Measurements from ENCODE around the gene BABAM2. TPM values are rescaled to one million over a fixed set of nuclear protein-coding genes. Genes with fewer than 3 reads are reported as not detected.

BABAM2 gene
- total and polyA plus RNA-seq, 10 of the 15 experiments (the other 5 are each of a cell fraction or from before 2014, with no cell fraction given), result 30.7 to 59.9 (median 44.5) TPM

DNA sequence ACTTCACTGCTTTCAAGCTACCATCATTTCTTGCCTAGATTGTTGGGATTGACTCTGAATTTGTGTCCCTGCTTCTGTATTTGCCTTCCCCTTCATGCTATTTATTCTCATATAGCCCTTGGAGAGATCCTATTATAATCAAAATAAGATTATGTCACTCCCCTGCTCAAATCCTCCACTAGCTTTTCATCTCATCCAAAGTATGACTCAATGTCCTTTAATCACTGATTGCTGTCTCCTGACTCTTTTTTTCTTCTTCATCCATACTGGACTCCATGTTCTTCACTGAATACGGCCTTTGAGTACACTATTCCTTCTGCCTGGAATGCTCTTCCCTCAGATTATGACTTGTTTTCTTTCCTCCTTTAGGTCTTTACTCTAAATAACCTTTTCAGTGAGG lies 5.3 kb upstream of the BABAM2 start (continued):
- TF ChIP-seq, protein P1, sequence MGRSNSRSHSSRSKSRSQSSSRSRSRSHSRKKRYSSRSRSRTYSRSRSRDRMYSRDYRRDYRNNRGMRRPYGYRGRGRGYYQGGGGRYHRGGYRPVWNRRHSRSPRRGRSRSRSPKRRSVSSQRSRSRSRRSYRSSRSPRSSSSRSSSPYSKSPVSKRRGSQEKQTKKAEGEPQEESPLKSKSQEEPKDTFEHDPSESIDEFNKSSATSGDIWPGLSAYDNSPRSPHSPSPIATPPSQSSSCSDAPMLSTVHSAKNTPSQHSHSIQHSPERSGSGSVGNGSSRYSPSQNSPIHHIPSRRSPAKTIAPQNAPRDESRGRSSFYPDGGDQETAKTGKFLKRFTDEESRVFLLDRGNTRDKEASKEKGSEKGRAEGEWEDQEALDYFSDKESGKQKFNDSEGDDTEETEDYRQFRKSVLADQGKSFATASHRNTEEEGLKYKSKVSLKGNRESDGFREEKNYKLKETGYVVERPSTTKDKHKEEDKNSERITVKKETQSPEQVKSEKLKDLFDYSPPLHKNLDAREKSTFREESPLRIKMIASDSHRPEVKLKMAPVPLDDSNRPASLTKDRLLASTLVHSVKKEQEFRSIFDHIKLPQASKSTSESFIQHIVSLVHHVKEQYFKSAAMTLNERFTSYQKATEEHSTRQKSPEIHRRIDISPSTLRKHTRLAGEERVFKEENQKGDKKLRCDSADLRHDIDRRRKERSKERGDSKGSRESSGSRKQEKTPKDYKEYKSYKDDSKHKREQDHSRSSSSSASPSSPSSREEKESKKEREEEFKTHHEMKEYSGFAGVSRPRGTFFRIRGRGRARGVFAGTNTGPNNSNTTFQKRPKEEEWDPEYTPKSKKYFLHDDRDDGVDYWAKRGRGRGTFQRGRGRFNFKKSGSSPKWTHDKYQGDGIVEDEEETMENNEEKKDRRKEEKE (IDR thresholded peaks at IDR 0.05), result no peak

DNA sequence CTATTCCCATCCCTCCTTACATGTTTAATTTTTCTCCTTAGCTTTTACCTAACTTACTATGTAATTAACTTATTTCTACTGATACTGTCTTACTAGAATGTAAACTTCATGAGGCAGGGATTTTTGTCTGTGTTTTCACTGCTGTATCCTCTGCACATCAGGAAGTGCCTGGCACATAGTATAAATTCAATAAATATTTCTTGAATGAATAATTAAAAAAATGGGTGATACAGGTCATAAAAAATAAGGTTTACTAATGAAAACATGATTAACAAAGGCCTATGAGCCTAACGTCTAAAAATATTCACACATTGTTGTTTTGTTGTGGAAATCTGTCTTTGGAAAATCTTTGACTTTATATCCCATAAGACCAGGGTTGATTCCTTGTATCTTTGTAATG lies 4.9 kb upstream of the BABAM2 start:
- Histone ChIP-seq H3K4me2 (ENCODE audit: control insufficient read depth, insufficient read depth) (no peak overlapping the region), H2AFZ (ENCODE audit: control insufficient read depth, low read depth, low read length) (no peak overlapping the region), H3K79me2 (ENCODE audit: control insufficient read depth, insufficient read depth, low read length) (no peaks in the 10 kb centered on the region), H3K4me3 (no peak overlapping the region), H3K36me3 (ENCODE audit: control insufficient read depth in 2 of 2, insufficient read depth in 2 of 2, low read length in 1 of 2) (no peaks in the 10 kb centered on the region), H3K27ac (ENCODE audit: control insufficient read depth, insufficient read depth) (no peak overlapping the region), H3K4me1 (ENCODE audit: control insufficient read depth, insufficient read depth, low read length) (no peaks in the 10 kb centered on the region), H3K27me3 (replicated peaks in 1 of 2; ENCODE audit: control insufficient read depth in 2 of 2, insufficient read depth in 2 of 2, low read length in 1 of 2) (no peaks in the 10 kb centered on the region), H4K20me1 (ENCODE audit: control insufficient read depth, insufficient read depth) (no peaks in the 10 kb centered on the region), H3K9ac (ENCODE audit: control insufficient read depth, insufficient read depth, low read length) (no peak overlapping the region), H3K9me3 (replicated peaks; ENCODE audit: control insufficient read depth, insufficient read depth, low read length) (no peaks in the 10 kb centered on the region)
- TF ChIP-seq, protein P2, sequence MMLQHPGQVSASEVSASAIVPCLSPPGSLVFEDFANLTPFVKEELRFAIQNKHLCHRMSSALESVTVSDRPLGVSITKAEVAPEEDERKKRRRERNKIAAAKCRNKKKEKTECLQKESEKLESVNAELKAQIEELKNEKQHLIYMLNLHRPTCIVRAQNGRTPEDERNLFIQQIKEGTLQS (IDR thresholded peaks at IDR 0.05; ENCODE audit: borderline replicate concordance, extremely low read depth, low read depth, low read length), result no peak
- no peak for TF ChIP-seq HDAC6 (IDR thresholded peaks at IDR 0.05; ENCODE audit: unreplicated experiment)
- TF ChIP-seq, protein P3, sequence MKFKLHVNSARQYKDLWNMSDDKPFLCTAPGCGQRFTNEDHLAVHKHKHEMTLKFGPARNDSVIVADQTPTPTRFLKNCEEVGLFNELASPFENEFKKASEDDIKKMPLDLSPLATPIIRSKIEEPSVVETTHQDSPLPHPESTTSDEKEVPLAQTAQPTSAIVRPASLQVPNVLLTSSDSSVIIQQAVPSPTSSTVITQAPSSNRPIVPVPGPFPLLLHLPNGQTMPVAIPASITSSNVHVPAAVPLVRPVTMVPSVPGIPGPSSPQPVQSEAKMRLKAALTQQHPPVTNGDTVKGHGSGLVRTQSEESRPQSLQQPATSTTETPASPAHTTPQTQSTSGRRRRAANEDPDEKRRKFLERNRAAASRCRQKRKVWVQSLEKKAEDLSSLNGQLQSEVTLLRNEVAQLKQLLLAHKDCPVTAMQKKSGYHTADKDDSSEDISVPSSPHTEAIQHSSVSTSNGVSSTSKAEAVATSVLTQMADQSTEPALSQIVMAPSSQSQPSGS (IDR thresholded peaks at IDR 0.05; ENCODE audit: low read length), result no peak
- TF ChIP-seq NBN (IDR thresholded peaks at IDR 0.05), result no peak
- no peak for TF ChIP-seq WRNIP1 (IDR thresholded peaks at IDR 0.05; ENCODE audit: borderline replicate concordance, low read depth, low read length)
- no peak for TF ChIP-seq MYB (IDR thresholded peaks at IDR 0.05; ENCODE audit: borderline replicate concordance, low read depth, low read length)
- TF ChIP-seq SP1 (IDR thresholded peaks at IDR 0.05; ENCODE audit: low read depth, low read length), result no peak
- no peak for TF ChIP-seq TBL1XR1 (IDR thresholded peaks at IDR 0.05; ENCODE audit: low read depth, low read length)
- TF ChIP-seq, protein P4, sequence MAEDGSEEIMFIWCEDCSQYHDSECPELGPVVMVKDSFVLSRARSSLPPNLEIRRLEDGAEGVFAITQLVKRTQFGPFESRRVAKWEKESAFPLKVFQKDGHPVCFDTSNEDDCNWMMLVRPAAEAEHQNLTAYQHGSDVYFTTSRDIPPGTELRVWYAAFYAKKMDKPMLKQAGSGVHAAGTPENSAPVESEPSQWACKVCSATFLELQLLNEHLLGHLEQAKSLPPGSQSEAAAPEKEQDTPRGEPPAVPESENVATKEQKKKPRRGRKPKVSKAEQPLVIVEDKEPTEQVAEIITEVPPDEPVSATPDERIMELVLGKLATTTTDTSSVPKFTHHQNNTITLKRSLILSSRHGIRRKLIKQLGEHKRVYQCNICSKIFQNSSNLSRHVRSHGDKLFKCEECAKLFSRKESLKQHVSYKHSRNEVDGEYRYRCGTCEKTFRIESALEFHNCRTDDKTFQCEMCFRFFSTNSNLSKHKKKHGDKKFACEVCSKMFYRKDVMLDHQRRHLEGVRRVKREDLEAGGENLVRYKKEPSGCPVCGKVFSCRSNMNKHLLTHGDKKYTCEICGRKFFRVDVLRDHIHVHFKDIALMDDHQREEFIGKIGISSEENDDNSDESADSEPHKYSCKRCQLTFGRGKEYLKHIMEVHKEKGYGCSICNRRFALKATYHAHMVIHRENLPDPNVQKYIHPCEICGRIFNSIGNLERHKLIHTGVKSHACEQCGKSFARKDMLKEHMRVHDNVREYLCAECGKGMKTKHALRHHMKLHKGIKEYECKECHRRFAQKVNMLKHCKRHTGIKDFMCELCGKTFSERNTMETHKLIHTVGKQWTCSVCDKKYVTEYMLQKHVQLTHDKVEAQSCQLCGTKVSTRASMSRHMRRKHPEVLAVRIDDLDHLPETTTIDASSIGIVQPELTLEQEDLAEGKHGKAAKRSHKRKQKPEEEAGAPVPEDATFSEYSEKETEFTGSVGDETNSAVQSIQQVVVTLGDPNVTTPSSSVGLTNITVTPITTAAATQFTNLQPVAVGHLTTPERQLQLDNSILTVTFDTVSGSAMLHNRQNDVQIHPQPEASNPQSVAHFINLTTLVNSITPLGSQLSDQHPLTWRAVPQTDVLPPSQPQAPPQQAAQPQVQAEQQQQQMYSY (CRISPR knock-in tag; IDR thresholded peaks at IDR 0.05), result no peak
- TF ChIP-seq ASH2L (IDR thresholded peaks at IDR 0.05; ENCODE audit: borderline replicate concordance, low read depth), result no peak
- TF ChIP-seq POU2F2 (IDR thresholded peaks at IDR 0.05; ENCODE audit: borderline replicate concordance, low read depth, low read length), result no peak
- no peak for TF ChIP-seq SPI1 (IDR thresholded peaks at IDR 0.05; ENCODE audit: borderline replicate concordance, insufficient read depth, low read depth, low read length)
- FAIRE-seq, result no peak
- CTCF ChIA-PET, result no interaction called here
- RAD21 ChIA-PET (ENCODE audit: unreplicated experiment), result no interaction called here
- WGBS (ENCODE audit: insufficient coverage, insufficient replicate concordance, low lambda C conversion rate, missing lambda C conversion rate), result 44% methylated on average over 1 of the region's 1 CpG
- DNase-seq (ENCODE audit: low read depth, low spot score), result no peak
- in situ Hi-C loops (cut with MboI) (no loop called here), intact Hi-C loops (cut with micrococcal nuclease; ENCODE audit: unreplicated experiment) (no loop called here)
- POLR2A ChIA-PET, result interaction anchor here (0.6 kb wide), 2 partner anchors 97 to 221 kb away, joined by 3 read pairs; no protein-coding TSS in a partner anchor
- no peak for ATAC-seq
- SMC1A ChIA-PET (ENCODE audit: uncharacterized antibody, unreplicated experiment), result interaction anchor here (0.6 kb wide), 1 partner anchor 30 kb away, joined by 3 read pairs; no protein-coding TSS in a partner anchor
- no TSS peak for BruUV-seq (replicated peaks)
